DMS53 treated with DMSO at 0.1 percent for 48 hours (cell line): ENCODE results near the gene ZNF318.
"Not testable (repeated sequence)": the region's sequence is repeated elsewhere in the genome, so short reads cannot be mapped to it uniquely, and the experiment has no call there.

Experiments used
- DNase-seq: peaks from one replicate; lab custom pipeline; 2025; ENCODE audit not compliant: unreplicated experiment; lab: John Stamatoyannopoulos, UW

Gene ZNF318

DNA sequence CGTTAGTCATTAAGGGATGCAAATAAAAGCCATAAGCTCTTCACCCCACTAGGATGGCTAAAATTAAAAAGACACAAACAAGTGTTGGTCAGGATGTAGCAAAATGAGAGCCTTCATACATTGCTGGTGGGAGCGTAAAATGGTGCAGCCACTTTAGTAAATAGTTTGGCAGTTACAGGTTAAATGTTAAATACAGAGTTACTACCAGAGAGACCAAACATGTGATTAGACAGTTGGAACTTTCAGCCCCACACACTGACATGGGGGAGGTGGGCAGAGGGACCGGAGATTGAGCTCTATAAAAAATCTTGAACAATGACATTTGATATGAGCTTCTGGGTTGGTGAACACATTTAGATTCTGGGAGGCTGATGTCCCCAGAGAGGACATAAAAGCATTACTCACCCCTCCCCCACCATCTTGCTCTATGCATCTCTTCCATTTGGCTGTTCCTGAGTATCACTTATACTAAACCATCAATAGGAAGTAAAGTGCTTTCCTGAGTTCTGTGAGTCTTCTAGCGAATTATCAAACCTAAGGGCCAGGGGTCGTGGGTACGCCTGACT lies 20.4 kb upstream of the ZNF318 start:
- DNase-seq: no peak

DNA sequence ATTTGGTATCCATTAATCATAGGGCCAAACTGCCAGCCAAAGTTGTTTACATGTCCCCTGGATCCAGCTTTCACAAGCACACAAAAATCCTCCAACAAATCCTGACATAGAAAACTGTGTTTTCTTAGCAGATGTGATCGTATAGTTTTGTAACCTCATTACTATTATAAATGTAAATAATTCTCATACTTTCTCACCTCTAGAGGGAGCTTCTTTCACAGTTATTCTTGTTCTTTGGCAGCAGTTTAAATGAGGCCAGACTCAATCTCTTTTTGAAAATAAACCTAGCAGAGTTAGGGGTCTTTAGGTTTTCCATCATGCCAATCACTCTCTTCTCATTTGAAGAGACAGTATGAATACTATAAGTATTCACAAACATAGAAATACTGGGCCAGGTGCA lies 17.0 kb upstream of the ZNF318 start:
- no peak for DNase-seq

DNA sequence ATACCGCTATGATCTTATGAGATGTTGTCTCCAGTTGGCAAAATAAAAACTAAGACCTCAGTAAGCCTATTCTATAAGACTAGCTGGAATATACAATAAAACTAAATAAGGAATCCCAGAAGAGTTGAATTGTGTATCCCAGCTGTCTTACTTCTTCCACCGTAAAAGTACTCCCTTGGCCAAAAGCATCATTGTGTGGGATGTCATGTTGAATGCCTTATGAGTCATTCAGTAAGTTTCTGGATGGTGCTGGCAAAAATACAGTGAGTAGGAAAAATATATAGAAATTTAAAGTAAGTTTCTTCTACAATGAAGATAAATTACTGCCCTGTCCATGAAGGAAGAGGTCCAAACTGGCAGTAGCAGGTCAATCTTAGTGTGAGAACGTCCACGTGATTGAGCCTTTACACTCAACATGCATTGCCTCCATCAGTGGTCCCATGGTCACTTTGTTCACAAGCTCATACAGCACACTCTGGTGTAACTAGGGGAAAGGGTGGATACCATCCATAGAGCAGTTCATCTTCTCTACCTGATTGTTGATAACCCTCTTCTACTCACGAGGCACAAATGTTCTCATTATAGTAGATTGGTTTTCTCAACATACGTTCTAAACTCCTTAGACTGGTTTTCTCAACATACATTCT lies 13.7 kb upstream of the ZNF318 start:
- no peak for DNase-seq

DNA sequence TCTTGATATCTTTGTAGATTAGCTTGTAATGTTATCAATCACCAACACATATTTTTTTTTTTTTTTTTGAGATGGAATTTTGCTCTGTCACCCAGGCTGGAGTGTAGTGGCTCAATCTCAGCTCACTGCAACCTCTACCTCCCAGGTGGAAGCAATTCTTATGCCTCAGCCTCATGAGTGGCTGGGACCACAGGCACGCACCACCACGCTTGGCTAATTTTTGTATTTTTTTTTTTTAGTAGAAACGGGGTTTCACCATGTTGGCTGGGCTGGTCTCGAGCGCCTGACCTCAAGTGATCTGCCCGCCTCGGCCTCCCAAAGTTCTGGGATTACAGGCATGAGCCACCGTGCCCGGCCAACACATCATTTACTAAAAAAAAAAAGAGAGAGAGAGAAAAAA lies 11.4 kb upstream of the ZNF318 start:
- not testable (repeated sequence) for DNase-seq

DNA sequence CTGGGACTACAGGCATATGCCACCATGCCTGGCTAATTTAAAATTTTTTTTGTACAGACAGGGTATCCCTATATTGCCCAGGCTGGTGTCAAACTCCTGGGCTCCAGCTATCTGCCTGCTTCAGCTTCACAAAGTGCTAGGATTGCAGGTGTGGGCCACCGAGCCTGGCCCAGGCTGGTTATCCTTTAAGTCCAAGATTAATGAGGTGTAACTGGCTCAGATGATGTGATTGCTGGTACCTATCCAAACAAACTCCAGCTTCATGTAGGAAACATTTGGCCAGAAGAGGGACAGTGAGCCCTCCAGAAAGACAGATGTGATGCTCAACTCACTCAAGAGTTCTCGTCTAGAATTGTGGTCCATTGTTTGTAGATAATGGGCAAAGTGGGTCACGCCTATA lies 9.2 kb upstream of the ZNF318 start:
- DNase-seq: no peak

DNA sequence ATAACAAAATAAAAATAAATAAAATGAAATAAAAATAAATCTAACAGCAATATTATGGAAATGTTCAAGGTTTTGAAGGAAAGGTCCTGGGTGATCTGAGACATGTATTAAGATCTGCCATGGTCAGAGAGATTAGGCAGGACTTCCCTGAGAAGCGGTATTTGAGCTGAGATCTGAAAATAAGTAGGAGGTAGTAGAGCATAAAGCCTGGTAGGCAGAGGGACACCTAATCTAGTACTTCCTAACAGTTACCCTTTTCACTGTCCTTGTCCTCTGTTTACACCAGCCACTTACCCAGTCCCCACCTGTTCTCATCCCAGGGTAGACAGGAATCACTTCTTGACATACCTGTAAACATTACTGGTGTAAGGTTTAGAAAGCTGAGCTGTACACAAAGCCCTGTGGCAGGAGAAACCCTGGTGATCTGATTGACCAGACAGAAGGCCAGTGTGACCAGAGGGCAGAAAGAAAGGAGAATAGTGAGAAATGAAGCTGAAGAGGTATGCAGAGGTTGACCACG lies 8.3 kb upstream of the ZNF318 start:
- DNase-seq: peak; percentile 62

DNA sequence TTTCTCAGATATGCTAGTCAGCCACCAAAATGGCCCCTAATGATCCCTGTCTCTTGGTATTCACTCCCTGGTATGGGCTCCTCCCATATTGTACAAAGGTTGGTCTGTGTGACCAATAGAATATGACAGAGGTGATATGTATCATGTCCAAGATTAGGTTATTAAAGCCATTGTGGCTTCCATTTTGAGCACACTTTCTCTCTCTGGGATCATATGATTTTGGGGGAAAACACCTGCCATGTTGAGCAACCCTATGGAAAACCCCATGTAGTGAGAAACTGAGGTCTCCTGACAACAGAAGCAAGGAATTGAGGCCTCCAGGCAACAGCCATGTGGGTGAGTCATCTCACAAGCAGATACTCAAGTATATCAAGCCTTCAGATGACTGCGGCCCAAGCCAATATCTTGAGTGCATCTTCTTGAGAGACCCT lies 7.1 kb upstream of the ZNF318 start:
- DNase-seq: no peak

DNA sequence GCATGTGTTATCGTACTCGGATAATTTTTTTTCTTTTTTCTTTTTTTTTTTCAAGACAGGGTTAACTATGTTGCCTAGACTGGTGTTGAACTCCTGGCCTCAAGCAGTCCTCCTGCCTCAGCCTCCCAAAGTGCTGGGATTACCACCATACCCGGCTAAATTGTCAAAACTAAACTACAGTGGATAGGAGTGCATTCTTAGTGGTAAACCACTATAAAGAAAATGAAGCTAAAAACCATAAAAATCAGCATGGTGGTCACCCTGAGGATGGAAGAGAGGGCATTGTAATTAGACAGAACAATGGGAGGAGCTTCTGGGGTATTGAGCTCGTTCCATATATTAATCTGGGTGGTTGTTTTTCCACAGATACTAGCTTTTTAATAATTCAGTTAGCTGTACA lies 6.2 kb upstream of the ZNF318 start:
- no peak for DNase-seq

DNA sequence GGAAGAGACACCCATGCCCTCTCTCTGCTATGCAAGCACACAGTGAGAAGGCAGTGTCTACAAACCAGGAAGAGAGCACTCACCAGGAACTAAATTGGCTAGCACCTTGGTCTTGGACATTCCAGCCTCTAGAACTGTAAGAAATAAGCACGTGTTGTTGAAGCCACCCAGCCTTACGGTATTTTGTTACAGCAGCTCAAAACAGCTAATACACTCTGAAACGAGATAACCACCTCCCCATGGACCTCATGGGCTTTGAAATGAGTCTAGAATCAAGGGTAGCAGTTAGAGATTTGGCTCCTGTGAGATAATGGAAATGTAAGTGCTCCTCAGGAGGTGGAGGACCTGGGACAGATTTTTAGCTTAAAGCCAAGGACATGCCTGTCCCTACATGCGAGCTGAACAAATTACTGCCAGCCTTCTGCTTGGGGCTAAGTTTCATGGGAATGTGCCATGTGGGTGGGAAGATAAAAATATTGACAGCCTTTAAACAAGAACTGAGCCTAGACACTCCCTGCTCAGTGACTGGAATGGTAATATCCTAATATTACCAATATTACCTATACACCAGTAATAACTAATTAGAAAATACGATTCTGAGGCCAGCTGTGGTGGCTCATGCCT lies 3.9 kb upstream of the ZNF318 start:
- no peak for DNase-seq

DNA sequence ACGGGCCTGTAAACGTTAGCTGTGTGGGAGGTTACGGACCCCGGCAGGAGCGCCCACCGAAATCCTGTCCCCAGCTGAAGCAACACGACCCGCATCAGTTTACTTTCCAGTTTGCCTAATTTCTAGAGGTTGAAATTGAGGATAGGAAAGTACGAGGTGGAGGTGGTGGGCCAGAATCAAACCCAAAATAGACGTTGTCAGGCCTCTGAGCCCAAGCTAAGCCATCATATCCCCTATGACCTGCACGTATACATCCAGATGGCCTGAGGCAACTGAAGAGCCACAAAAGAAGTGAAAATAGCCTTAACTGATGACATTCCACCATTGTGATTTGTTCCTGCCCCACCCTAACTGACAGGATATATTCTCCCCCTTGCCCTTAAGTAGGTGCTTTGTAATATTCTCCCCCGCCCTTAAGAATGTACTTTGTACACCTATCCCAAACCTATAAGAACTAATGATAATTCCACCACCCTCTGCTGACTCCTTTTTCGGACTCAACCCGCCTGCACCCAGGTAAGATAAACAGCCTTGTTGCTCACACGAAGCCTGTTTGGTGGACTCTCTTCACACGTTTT lies 645 bp upstream of the ZNF318 start:
- not testable (repeated sequence) for DNase-seq

DNA sequence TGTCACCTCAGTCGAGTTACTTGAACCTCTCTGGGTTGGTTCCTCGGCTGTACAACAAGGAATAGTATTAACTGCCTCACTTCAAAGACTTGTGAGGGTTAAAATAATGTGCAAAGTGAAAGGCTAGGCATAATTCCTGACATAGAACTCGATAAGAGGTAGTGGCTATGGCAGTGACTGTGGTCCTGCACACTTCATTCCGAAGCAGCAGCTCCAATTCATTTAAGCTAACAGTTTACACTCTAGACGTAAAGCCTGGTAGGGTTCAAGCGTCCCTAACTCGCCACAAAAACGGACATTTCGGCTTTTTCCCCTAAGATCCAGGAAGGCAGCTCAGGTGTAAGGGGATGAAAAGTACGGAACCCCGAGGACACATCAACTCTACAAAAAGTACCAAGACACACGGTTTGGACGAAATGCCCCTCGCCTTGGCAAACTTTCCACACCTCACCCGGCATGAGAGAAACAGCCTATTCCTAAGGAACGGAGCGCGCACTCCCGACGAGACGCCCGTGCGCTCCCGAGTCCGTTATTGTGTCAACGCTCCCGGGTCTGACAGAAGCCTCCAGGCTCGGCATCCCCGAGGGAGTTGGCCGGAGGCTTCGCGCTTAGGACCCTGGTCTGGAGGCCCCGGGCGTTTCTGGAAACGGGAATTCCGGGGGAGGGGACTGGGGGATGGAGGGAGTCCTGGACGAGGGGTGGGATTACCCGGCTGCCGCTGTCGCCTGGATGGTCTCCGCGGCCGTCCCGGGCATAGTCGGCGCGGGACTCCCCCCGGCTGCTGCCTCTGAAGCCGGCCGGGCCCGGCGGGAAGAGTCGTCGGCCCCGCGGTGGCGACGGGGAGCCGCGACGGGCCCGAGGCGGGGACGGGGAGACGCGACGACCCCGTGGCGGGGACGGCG lies 937 bp downstream of the ZNF318 start:
- peak; percentile 1 for DNase-seq

DNA sequence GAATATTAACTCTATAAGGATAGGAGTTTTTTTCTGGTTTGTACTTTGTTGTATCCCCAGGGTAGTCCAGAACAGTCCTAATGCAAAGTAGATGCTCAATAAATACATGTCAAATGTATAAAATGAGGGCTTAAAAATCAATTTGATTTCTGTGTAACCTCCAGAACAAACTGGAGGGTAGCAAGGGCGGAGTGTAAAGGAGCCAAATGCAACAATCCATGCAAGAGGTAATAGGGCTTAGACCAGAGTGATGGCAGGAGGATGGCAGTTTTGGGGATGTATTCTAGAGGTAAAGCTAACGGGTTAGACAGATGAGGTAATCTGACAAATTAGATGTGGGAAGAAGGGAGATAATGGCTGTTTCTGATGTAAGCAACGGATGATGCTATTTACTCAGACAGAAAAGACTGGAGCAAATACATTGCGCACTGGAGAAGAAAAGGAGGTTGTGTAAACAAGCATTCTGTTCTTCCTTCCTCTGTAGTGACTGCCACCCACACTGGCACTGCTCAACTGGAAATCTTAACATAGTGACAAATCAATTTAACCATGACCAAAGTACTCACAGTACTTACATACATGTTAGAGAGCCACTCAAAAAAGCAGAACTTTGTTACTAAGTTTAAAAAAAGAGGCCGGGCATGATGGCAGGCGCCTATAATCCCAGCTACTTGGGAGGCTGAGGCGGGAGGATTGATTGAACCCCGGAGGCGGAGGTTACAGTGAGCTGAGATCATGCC lies 2.0 kb downstream of the ZNF318 start:
- DNase-seq: no peak

DNA sequence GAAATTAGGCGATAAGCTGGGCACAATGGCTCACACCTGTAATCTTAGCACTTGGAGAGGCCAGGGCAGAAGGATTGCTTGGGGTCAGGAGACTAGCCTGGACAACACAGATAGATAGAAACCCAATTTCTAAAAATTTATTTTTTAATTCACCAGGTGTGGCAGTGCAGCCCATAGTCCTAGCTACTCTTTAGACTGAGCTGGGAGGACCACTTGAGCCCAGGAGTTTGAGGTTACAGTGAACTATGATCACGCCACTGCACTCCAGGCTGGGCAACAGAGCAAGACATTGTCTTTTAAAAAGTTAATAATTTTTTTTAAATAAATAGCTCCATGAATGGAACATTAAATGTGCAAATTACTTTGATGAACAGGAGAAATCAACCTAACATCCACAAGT lies 8.2 kb downstream of the ZNF318 start:
- DNase-seq: no peak

DNA sequence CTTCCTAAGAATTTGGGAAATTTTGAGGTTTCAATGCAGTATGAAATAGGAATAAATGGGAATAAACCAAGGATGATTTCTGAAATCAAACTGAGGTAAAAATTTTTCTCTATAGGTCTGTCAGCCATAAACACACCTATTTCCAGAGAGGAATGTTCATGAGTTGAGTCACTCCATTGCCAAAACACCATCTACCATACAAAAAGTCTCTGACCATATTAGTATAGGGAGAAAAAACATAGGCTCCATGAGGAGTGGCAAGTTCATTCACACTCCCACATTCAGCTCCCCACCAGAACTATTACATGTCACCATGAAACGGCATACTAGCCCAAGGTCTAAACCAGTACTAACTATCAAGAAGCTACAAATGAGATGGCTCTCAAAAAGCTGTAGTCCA lies 9.6 kb downstream of the ZNF318 start:
- no peak for DNase-seq

DNA sequence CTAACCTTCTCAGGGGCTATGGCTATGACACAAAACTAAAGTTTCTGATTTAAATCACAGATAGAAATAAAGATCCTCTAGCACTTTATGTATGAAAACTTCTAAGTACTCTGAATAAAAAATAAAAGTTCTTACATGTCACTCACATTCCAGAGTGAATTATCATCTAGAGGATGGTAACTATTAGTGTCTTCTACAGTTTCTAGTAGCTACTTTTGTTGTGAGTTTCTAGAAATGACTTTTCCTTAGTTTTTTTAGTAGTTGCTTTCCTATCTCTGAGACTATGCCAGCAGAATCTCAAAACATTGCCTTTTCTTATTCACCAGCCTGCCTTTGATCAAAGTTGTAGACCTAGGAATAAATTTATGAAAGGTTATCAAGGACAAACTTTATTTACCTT lies 10.1 kb downstream of the ZNF318 start:
- DNase-seq: no peak

DNA sequence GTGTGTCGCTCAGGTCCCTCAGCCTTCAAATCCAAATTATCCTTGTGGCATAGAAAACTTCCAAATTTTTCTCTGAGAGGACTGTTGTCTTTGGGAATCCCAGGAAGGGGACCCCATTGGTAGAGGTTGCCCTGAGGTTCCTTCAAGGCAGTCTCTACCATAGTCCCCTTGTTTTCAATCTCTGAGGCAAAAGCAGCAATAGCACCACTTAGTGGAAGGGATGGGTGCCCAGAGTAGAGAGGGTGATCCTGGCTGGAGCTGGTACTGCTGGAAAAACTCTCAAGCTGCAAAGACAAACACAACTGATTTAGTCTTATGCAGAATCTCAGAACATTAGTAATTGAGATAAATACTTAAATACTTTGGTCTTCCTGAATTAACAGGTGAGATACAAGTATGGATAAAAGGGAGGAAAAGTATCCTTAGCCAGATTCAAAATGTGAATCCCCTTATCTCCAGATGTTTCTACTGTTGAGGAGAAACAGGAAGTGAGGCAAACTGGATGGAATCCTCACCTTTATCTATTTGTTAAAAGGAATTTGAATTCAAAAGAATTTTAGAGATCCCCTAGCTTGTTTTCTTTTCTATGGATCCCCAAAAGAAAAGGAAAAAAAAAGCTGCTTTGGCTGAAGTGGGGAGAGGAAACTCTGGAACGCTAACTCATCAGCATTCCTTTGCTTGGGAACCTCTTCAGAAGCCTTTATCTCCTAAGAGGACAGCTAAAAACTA lies 13.4 kb downstream of the ZNF318 start:
- peak; percentile 1 for DNase-seq

DNA sequence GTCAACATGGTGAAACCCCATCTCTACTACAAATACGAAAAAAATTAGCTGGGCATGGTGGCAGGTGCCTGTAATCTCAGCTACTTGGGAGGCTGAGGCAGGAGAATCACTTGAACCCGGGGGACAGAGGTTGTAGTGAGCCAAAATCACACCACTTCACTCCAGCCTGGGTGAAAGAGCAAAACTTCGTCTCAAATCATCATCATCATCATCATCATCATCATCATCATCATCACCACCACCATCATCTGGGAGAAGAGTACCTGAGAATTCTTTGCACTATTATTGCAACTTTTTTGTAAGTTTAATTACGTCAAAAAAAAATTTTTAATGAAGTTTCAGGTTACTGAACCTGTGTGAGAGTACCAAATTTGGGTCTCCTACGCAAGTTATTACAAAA lies 17.5 kb downstream of the ZNF318 start:
- not testable (repeated sequence) for DNase-seq

DNA sequence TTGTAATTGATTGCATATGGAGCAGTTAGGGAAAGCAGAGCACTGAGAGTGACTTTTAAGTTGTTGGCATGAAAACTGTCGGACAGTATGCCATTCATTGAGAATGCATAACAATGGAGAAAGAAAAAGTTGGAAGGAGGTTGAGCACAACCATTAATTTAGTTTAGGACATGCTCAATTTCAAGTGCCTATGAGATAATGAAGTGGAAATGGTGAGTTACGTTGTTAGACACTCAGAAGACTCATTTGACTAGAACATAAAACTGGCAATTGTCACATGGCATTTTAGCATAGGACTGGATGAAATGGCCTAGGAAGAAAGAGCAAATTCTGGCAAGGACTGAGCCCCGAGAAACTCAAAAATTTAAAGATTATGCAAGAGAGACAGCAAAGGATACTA lies 22.0 kb downstream of the ZNF318 start:
- no peak for DNase-seq

DNA sequence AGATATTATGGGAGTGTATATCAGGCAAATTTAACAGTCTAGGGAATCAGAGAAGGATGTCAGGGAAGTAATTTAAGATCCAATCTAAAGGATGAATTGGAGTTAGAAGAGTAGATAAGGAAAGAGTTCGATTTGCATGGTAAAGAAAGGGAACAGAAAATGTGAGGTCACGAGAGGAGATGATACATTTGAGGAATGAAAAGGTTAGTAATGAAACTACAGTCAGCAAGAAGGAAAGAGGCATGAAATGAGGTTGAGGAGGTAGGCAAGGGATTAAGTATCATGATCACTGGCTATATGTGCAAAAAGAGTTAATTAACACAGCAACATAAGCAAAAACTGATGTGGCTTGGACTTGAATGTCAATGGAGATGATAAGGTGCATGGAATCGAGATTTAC lies 22.4 kb downstream of the ZNF318 start:
- no peak for DNase-seq

DNA sequence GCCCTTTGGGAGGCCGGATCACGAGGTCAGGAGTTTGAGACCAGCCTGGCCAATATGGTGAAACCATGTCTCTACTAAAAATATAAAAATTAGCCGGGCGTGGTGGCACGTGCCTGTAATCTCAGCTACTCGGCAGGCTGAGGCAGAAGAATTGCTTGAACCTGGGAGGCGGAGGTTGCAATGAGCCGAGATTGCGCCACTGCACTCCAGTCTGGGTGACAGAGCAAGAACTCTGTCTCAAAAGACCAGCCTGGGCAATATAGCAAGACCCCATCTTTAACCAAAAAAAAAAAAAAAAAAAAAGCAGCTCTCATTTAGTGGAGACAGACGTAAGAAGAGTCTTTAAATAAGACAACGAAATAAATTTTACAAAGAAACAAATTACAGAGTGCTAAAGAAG lies 23.2 kb downstream of the ZNF318 start:
- DNase-seq: not testable (repeated sequence)
